ENCODE results near the gene FRMD4B.

The FRMD4B gene

DNA sequence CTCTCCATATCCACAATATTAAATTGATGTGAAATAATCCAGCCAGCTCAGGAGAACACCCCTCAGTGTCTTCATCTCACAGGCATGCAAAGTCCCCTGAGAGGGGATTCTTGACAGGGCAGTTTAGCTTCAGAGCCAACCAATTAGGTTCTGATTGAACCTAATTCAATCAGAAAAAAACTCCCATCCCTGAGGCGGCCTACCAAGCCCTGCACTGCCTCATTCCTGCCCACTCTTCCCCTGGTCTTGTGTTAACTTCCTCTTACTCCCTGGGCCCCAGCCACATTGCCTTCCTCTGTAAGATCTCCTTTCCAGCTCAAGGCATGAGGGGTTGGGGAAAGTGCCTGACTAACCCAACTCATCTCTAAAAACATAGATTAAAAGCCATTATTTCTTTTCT, 46.1 kb downstream of the FRMD4B start:
- DNase-seq: peak in 1 of 2 donors; percentile 55
- H3K36me3 ChIP-seq: no peaks in the 10 kb centered on the region
- no peak overlapping the region for H3K4me3 ChIP-seq
- H3K9me3 ChIP-seq: no peaks in the 10 kb centered on the region
- no peaks in the 10 kb centered on the region for H3K27me3 ChIP-seq
- TF ChIP-seq, protein P1, sequence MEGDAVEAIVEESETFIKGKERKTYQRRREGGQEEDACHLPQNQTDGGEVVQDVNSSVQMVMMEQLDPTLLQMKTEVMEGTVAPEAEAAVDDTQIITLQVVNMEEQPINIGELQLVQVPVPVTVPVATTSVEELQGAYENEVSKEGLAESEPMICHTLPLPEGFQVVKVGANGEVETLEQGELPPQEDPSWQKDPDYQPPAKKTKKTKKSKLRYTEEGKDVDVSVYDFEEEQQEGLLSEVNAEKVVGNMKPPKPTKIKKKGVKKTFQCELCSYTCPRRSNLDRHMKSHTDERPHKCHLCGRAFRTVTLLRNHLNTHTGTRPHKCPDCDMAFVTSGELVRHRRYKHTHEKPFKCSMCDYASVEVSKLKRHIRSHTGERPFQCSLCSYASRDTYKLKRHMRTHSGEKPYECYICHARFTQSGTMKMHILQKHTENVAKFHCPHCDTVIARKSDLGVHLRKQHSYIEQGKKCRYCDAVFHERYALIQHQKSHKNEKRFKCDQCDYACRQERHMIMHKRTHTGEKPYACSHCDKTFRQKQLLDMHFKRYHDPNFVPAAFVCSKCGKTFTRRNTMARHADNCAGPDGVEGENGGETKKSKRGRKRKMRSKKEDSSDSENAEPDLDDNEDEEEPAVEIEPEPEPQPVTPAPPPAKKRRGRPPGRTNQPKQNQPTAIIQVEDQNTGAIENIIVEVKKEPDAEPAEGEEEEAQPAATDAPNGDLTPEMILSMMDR (IDR thresholded peaks at IDR 0.05): no peak
- intact Hi-C loops (cut with DNase I; ENCODE audit: low total_unique reads): no loop called here
- H3K27ac ChIP-seq: peak overlapping the region in 1 of 2 donors; percentile 12
- H3K4me1 ChIP-seq: peaks cover 0 to 13% (median 0%) of the 10 kb centered on the region in 4 donors

DNA sequence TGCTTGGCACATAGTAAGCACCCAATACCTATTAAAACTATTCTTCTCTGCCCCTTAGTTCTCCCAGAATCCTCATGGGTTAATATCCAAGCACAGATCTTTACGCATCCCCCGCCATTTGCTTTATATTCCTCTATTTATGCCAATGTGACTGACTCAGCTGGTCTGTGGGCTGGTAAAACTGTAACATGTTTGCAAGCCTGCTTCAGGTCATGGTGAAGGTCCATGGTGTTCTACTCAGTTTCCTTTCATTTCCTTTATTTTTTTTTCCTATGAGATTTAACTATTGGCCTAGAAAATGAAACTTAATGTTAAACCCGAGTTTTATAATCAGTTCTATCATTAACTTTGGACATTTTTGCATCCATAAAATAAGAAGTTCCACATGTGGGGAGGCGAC, 47.0 kb downstream of the FRMD4B start:
- intact Hi-C loops (cut with DNase I; ENCODE audit: low total_unique reads): no loop called here
- peak in 1 of 2 donors; percentile 29 for DNase-seq
- TF ChIP-seq, protein P1 (IDR thresholded peaks at IDR 0.05): no peak
- no peaks in the 10 kb centered on the region for H3K27me3 ChIP-seq
- H3K9me3 ChIP-seq: no peaks in the 10 kb centered on the region
- H3K36me3 ChIP-seq: no peaks in the 10 kb centered on the region
- peak overlapping the region in 1 of 2 donors; percentile 12 for H3K27ac ChIP-seq
- H3K4me3 ChIP-seq: no peak overlapping the region
- H3K4me1 ChIP-seq: peaks cover 0 to 13% (median 0%) of the 10 kb centered on the region in 4 donors

DNA sequence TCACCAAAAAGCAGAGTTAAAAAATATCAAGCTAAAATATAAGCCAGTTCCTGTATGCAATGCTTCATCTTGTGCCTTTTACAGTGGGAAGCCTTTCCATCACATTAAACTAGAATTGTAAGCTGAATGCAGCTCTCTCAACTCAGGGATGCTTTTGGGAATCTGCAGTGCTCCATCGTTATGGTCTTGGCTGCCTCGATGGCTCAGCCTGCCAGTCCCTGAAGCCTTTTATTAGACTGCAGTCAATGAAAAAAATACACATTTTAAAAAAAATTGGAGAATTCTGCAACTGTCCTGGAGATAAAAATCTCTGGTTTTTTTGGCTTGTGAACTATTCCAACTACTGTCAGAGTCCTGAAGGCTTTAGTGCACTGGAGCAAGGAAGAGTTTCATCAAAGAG, 53.0 kb downstream of the FRMD4B start:
- intact Hi-C loops (cut with DNase I; ENCODE audit: low total_unique reads): no loop called here
- Histone ChIP-seq H3K4me1 (peaks cover 0 to 7% (median 0%) of the 10 kb centered on the region in 4 donors), H3K27ac (no peak overlapping the region), H3K9me3 (no peaks in the 10 kb centered on the region), H3K4me3 (no peak overlapping the region), H3K36me3 (no peaks in the 10 kb centered on the region), H3K27me3 (no peaks in the 10 kb centered on the region)
- TF ChIP-seq, protein P1 (IDR thresholded peaks at IDR 0.05): no peak
- no peak for DNase-seq

DNA sequence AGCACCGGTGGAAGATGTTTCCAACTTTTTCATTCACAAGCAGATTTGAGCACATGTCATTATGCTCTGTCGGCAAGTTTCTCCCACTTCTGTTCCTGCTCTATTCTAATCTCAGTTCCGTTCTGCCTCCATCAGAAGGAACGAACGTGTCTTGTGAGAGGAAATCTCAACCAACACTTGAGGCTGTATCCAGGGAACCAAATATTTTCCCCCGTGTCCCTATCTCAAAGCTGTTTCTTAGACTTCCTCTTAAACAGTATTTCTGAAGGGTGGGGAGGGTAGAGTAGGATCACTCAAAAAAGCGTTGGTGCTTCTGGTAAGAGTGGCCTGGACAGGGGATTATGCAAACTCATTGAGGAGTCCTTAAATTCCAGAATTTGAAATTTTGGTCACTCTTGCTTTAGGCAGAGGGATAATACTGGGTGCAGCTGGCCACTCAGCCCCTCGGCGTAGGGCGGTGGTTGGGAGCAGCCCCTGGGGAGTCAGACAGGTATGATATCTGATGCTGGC, 54.9 kb downstream of the FRMD4B start:
- H3K9me3 ChIP-seq: no peaks in the 10 kb centered on the region

DNA sequence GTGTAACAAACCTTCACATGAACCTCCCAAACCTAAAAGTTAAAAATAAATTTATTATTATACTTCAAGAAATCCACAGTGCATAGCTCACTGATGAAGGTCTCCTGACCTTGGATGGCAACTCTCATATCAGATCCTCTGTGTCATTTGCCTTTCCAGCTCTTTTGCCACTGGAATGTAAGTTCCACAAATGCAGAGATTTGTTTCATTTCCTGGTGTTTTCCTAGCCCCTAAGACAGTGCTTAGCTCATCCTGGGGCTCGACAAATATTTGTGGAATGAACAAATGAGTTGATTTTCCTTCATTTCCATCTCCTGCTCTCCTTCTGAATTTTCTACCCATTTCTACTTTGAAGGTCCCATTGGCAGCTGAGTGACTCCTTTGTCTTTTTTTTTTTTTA, 56.0 kb downstream of the FRMD4B start:
- peaks cover 0 to 23% (median 0%) of the 10 kb centered on the region in 4 donors for H3K4me1 ChIP-seq
- H3K4me3 ChIP-seq: no peak overlapping the region
- intact Hi-C loops (cut with DNase I; ENCODE audit: low total_unique reads): no loop called here
- H3K9me3 ChIP-seq: no peaks in the 10 kb centered on the region
- H3K36me3 ChIP-seq: no peaks in the 10 kb centered on the region
- no peak overlapping the region for H3K27ac ChIP-seq
- no peak for DNase-seq
- no peaks in the 10 kb centered on the region for H3K27me3 ChIP-seq
- TF ChIP-seq, protein P1 (IDR thresholded peaks at IDR 0.05): no peak

More for the DNA sequence above, 54.9 kb downstream of the FRMD4B start:
- Histone ChIP-seq H3K27ac (peak overlapping the region; percentile 45 to 59), H3K27me3 (no peaks in the 10 kb centered on the region), H3K4me1 (peaks cover 0 to 17% (median 0%) of the 10 kb centered on the region in 4 donors), H3K36me3 (no peaks in the 10 kb centered on the region), H3K4me3 (no peak overlapping the region)
- TF ChIP-seq, protein P1 (IDR thresholded peaks at IDR 0.05): no peak
- peak in 1 of 2 donors; percentile 35 for DNase-seq
- intact Hi-C loops (cut with DNase I; ENCODE audit: low total_unique reads): no loop called here

DNA sequence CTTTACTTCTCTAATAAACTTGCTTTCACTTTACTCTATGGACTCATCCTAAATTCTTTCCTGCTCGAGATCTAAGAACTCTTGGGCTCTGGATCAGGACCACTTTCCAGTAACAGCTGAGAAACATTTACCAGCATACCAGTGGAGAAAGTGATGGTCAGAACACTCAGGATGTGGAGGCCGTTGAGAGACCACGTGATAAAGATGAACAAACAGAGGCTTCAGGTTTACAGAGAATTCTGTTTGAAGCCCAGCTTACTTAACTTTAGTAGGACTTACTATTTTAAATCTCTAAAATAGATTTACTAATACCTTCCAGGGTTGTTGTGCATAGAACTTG, 57.0 kb downstream of the FRMD4B start:
- H3K4me3 ChIP-seq: no peak overlapping the region
- H3K36me3 ChIP-seq: no peaks in the 10 kb centered on the region
- peak overlapping the region; percentile 12 to 27 for H3K27ac ChIP-seq
- no peaks in the 10 kb centered on the region for H3K9me3 ChIP-seq
- H3K27me3 ChIP-seq: no peaks in the 10 kb centered on the region
- intact Hi-C loops (cut with DNase I; ENCODE audit: low total_unique reads): no loop called here
- DNase-seq: no peak
- TF ChIP-seq, protein P1 (IDR thresholded peaks at IDR 0.05): no peak
- peaks cover 0 to 27% (median 0%) of the 10 kb centered on the region in 4 donors for H3K4me1 ChIP-seq
